HG03457 (cell line): ENCODE measurements around the gene ZNF101.
A peak's percentile ranks its signal among the peaks of the same experiment; 100 is the strongest.
"Not testable (repeated sequence)": the region's sequence is repeated elsewhere in the genome, so short reads cannot be mapped to it uniquely, and the experiment has no call there.

ENCODE experiments used
- ATAC-seq: cut with Tn5 transposase; IDR thresholded peaks from one replicate; pipeline ENCODE4 v1.9.1; 2021; ENCODE audit warnings: moderate number of reproducible peaks; ENCODE audit not compliant: unreplicated experiment

ZNF101 gene

GRCh38 chr19:19659646-19660245 is 8.9 kb upstream of the ZNF101 start:
- ATAC-seq, result no peak

- no peak for ATAC-seq
Observed at GRCh38 chr19:19661141-19661674, 7.4 kb upstream of the ZNF101 start.

DNA sequence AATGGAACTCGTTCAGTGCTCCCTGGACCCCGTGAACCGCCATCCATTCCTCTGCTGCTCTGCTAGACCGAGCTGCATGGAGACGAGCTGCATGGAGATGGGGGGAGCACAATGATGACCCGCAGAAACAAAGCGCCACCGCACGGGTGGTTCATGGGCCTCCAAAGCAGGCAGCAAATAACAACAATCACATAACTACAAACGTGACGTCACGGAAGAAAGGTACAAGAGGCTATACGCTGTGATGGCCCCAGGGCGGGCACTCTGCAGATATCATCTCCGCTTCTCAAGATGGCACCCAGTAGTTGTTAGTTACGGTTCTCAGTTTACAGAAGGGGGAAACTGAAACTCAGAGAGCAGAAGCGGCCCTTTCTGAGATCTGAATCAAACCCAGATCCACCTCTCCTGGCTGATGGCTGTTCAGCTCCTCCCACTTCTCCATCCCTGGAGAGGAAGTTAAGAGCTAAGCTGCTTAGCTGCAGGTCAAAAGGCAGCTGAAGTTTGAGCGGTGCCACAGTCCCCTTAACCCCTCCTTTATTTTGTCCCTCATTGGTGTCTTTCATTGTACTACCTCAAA is 6.9 kb upstream of the ZNF101 start:
- ATAC-seq, result no peak

- ATAC-seq, result no peak
Observed at GRCh38 chr19:19662344-19662743, 6.3 kb upstream of the ZNF101 start.

- peak; percentile 11 for ATAC-seq
Observed at GRCh38 chr19:19662871-19663255, 5.8 kb upstream of the ZNF101 start.

GRCh38 chr19:19663256-19664120 is 5.2 kb upstream of the ZNF101 start, which contains the start of gene ATP13A1:
TSS of gene ATP13A1 (minus strand) at chr19:19663676. CDS start at chr19:19663666, 10 bp downstream.
- ATAC-seq, result peak; percentile 64

DNA sequence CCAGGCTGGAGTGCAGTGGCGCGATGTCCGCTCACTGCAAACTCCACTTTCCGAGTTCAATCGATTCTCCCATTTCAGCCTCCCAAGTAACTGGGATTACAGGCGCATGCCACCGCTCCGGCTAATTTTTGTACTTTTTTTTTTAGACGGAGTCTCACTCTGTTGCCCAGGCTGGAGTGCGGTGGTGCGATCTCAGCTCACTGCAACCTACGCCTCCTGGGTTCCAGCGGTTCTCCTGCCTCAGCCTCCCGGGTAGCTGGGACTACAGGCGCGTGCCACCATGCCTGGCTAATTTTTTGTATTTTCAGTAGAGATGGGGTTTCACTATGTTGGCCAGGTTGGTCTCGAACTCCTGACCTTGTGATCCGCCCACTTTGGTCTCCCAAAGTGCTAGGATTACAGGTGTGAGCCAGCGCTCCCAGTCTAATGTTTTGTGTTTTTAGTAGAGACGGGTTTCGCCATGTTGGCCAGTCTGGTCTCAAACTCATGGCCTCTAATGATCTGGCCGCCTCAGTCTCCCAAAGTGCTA is 3.2 kb upstream of the ZNF101 start:
- ATAC-seq, result not testable (repeated sequence)

- ATAC-seq, result no peak
Observed at GRCh38 chr19:19670070-19670551, 1.5 kb downstream of the ZNF101 start.

GRCh38 chr19:19672816-19673215 is 4.2 kb downstream of the ZNF101 start:
- no peak for ATAC-seq

- no peak for ATAC-seq
Observed at GRCh38 chr19:19674315-19674714, 5.7 kb downstream of the ZNF101 start.

GRCh38 chr19:19677579-19677978 is 8.9 kb downstream of the ZNF101 start:
- ATAC-seq, result no peak

DNA sequence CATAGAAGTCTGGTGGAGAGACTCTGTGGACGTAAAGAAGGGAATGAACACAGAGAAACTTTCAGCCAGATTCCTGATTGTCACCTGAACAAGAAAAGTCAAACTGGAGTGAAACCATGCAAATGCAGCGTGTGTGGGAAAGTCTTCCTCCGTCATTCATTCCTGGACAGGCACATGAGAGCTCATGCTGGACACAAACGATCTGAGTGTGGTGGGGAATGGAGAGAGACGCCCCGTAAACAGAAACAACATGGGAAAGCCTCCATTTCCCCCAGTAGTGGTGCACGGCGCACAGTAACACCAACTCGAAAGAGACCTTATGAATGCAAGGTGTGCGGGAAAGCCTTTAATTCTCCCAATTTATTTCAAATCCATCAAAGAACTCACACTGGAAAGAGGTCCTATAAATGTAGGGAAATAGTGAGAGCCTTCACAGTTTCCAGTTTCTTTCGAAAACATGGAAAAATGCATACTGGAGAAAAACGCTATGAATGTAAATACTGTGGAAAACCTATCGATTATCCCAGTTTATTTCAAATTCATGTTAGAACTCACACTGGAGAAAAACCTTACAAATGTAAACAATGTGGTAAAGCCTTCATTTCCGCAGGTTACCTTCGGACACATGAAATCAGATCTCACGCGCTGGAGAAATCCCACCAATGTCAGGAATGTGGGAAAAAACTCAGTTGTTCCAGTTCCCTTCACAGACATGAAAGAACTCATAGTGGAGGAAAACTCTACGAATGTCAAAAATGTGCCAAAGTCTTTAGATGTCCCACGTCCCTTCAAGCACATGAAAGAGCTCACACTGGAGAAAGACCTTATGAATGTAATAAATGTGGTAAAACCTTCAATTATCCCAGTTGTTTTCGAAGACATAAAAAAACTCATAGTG is 10.8 kb downstream of the ZNF101 start:
- no peak for ATAC-seq

- not testable (repeated sequence) for ATAC-seq
Observed at GRCh38 chr19:19686119-19686518, 17.5 kb downstream of the ZNF101 start.

GRCh38 chr19:19686580-19686979 is 17.9 kb downstream of the ZNF101 start:
- no peak for ATAC-seq

GRCh38 chr19:19687090-19687489 is 18.5 kb downstream of the ZNF101 start:
- ATAC-seq, result no peak

DNA sequence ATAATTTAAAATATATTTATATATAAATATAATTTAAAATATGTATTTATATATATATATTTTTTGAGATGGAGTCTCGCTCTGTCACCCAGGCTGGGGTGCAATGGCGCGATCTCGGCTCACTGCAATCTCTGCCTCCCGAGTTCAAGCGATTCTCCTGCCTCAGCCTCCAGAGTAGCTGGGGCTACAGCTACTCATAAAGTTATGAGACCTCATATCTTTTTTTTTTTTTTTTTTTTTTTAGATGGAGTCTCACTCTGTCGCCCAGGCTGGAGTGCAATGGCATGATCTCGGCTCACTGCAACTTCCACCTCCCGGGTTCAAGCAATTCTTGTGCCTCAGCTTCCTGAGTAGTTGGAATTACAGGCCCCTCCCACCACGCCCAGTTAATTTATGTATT is 20.4 kb downstream of the ZNF101 start:
- ATAC-seq, result not testable (repeated sequence)

DNA sequence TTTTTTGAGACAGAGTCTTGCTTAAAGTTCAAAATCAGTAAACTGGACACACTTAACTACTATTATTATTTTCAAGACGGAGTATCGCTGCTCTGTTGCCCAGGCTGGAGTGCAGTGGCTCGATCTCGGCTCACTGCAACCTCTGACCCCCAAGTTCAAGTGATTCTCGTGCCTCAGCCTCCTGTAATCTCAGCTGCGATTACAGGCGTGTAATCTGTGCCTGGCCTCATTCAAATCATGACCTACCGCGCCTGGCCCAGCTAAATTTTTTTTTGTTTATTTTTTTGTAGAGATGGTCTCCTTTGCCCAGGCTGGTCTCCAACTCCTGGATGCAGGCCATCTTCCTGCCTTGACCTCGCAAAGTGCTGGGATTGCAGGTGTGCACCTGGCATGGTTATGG is 23.0 kb downstream of the ZNF101 start:
- ATAC-seq, result no peak

DNA sequence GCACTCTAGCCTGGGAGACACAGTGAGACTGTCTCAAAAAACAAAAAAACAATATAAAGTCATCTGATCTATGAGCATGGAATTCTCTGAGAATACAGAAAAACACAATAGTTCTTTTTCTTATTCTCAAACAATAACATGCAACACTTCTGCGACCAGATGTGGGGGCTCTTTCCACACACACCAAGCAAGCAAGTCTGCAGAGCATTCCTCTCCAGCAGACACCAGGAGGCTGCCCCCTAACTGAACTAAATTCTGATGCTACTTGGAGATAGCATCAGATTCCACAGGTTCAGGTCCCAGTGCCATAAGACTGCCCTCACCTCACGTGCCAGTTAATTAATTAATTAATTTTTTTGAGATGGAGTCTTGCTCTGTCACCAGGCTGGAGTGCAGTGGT is 27.7 kb downstream of the ZNF101 start:
- ATAC-seq, result no peak

GRCh38 chr19:19697589-19697988 is 28.9 kb downstream of the ZNF101 start:
- no peak for ATAC-seq

DNA sequence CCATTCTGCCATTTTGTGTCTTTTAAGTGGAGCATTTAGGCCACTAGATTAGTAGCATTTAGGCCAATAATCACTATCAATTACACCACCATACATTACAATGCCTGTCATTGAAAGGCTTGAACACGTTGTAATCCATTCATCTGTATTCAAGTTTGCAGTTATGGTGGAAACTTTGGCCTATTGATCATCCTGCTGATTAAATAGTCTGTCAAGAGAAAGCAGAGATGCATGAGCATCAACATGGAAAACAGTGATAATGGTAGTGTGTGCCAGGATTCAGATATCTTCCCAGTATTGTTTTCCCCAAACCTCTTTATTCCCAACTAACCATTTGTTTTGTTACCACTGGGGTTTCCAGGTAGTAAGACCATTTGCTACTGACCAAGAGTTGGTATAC is 31.9 kb downstream of the ZNF101 start:
- ATAC-seq, result not testable (repeated sequence)
